GM12878 (cell line): ENCODE measurements around the gene UBE2J2. TPM values are rescaled to one million over a fixed set of nuclear protein-coding genes. Genes with fewer than 3 reads are reported as not detected.

Source experiments
- ATAC-seq: fragments of 200-7000 bp; cut with Tn5 transposase; 3 replicates; pipeline ENCODE4 v1.9.1; 2020; ENCODE audit warnings: mild to moderate bottlenecking, moderate library complexity
- BruUV-seq: library from RNA; stranded (reverse); fragments of 400-500 nt; replicated peaks from 2 replicates; lab custom pipeline; 2021; lab: Mats Ljungman, UMichigan
- CTCF ChIA-PET: fragments of 300-600 bp; sonication (Branson Sonifier 250); formaldehyde crosslinking; extraction: SDS; loops from one replicate; lab custom pipeline; 2021; ENCODE audit warnings: inconsistent platforms; lab: Yijun Ruan, JAX
- POLR2A ChIA-PET: fragments of 350-600 bp; formaldehyde crosslinking; extraction: SDS; loops from one replicate; lab custom pipeline; 2021; ENCODE audit warnings: inconsistent platforms; lab: Charles Lee
- RAD21 ChIA-PET: fragments of 300-600 bp; sonication (Branson Sonifier 250); formaldehyde crosslinking; loops from one replicate; lab custom pipeline; 2023; ENCODE audit warnings: antibody characterized with exemption; ENCODE audit not compliant: unreplicated experiment; lab: Charles Lee
- SMC1A ChIA-PET: fragments of 300-600 bp; sonication (Branson Sonifier 250); formaldehyde crosslinking; loops from one replicate; lab custom pipeline; 2023; ENCODE audit not compliant: unreplicated experiment, uncharacterized antibody; lab: Charles Lee
- DNase-seq: peaks from one replicate; pipeline ENCODE4 v3.0.0-alpha.2; 2011; ENCODE audit warnings: low read depth, low spot score
- FAIRE-seq: peaks from 3 replicates; lab custom pipeline; 2011; peaks lifted over from hg19 to GRCh38; lab: Jason Lieb, UNC
- H2AFZ ChIP-seq: 2 replicates; pipeline ENCODE4 v1.6.0; 2011; ENCODE audit warnings: low read depth, low read length, control low read depth; ENCODE audit not compliant: control insufficient read depth
- H3K27ac ChIP-seq: 2 replicates; pipeline ENCODE4 v1.5.1; 2011; ENCODE audit warnings: control low read depth; ENCODE audit not compliant: control insufficient read depth, insufficient read depth
- H3K27me3 ChIP-seq, 2 experiments: replicated peaks in 1 of 2; 2 replicates each; pipeline versions ENCODE4 v1.6.0 to v1.6.1; 2011; ENCODE audit warnings: low read length in 1 of 2; ENCODE audit not compliant: control insufficient read depth in 2 of 2, insufficient read depth in 2 of 2
- H3K36me3 ChIP-seq, 2 experiments: 2 replicates each; pipeline ENCODE4 v1.5.1; 2011; ENCODE audit warnings: low read length in 1 of 2; ENCODE audit not compliant: control insufficient read depth in 2 of 2, insufficient read depth in 2 of 2
- H3K4me1 ChIP-seq: 2 replicates; pipeline ENCODE4 v1.6.1; 2011; ENCODE audit warnings: mild to moderate bottlenecking, low read length, moderate library complexity, mixed read lengths; ENCODE audit not compliant: control insufficient read depth, insufficient read depth
- H3K4me2 ChIP-seq: 2 replicates; pipeline ENCODE4 v1.6.0; 2011; ENCODE audit warnings: control low read depth; ENCODE audit not compliant: control insufficient read depth, insufficient read depth
- H3K4me3 ChIP-seq: fragments of 200-600 bp; sonication (generic); 2 replicates; pipeline ENCODE4 v1.5.1; 2016
- H3K79me2 ChIP-seq: 2 replicates; pipeline ENCODE4 v1.6.0; 2011; ENCODE audit warnings: low read length; ENCODE audit not compliant: control insufficient read depth, insufficient read depth
- H3K9ac ChIP-seq: 2 replicates; pipeline ENCODE4 v1.8.0; 2011; ENCODE audit warnings: low read length, control low read depth, mixed read lengths; ENCODE audit not compliant: control insufficient read depth, insufficient read depth
- H3K9me3 ChIP-seq: replicated peaks from 3 replicates; pipeline ENCODE4 v1.5.1; 2011; ENCODE audit warnings: mild to moderate bottlenecking, low read length; ENCODE audit not compliant: control insufficient read depth, insufficient read depth
- H4K20me1 ChIP-seq: 2 replicates; pipeline ENCODE4 v1.6.0; 2011; ENCODE audit not compliant: control insufficient read depth, insufficient read depth
- BRCA1 ChIP-seq: IDR thresholded peaks from 2 replicates; pipeline ENCODE4 v1.6.1; 2011; ENCODE audit warnings: low read depth, low read length, improper control_type of control experiment
- EZH2 ChIP-seq: IDR thresholded peaks from 2 replicates; pipeline ENCODE4 v1.6.1; 2012; ENCODE audit warnings: low read depth, mild to moderate bottlenecking, control low read depth, inconsistent platforms, low read length, borderline replicate concordance; ENCODE audit not compliant: control insufficient read depth
- POU2F2 ChIP-seq: IDR thresholded peaks from 3 replicates; pipeline ENCODE4 v1.6.1; 2011; ENCODE audit warnings: low read depth, mild to moderate bottlenecking, low read length, borderline replicate concordance
- SUPT20H ChIP-seq: IDR thresholded peaks from 2 replicates; pipeline ENCODE4 v1.6.1; 2011; ENCODE audit warnings: low read depth, mild to moderate bottlenecking, low read length, moderate library complexity, borderline replicate concordance; ENCODE audit not compliant: control insufficient read depth
- TCF12 ChIP-seq: IDR thresholded peaks from 2 replicates; pipeline ENCODE4 v1.6.1; 2011; ENCODE audit warnings: low read depth, mild to moderate bottlenecking, low read length
- WRNIP1 ChIP-seq: IDR thresholded peaks from 2 replicates; pipeline ENCODE4 v1.6.1; 2011; ENCODE audit warnings: low read depth, low read length, improper control_type of control experiment, borderline replicate concordance
- WGBS: methylation state at CpG from one replicate; pipeline ENCODE4 v1.1.6; 2016; ENCODE audit warnings: low lambda C conversion rate; ENCODE audit not compliant: insufficient replicate concordance, insufficient coverage; ENCODE audit errors: missing lambda C conversion rate; 5-methylcytosine and 5-hydroxymethylcytosine counted together
- in situ Hi-C: fragments of 300-500 bp; cut with MboI; formaldehyde crosslinking; loops from 9 replicates; pipeline ENCODE4 v1.14.3; 2018; ENCODE audit warnings: mixed read lengths
- intact Hi-C: fragments of 100-400 bp; cut with micrococcal nuclease; formaldehyde crosslinking; loops from one replicate; pipeline ENCODE4 v1.14.2; 2022; ENCODE audit not compliant: unreplicated experiment
- polyA plus RNA-seq, 11 experiments: library from polyadenylated mRNA; depleted of rRNA in 4 of 11; unstranded in 6 of 11; stranded (reverse) in 5 of 11; fragments of >200 nt; fragmentation: Nextera tagmentation in 4 of 11; fragmentation: Illumina TruSeq in 1 of 11; extraction: Ambion mirVana in 4 of 11; extraction: Trizol in 1 of 11; gene quantifications; 1 replicate in 1 of 11; 2 replicates in 10 of 11; pipeline versions ENCODE4 v1.2.1 to v1.2.3, GENCODE V29; 2011 to 2016; ENCODE audit warnings: inconsistent platforms in 2 of 11, missing spikeins in 2 of 11, low read depth in 1 of 11
- total RNA-seq, 4 experiments: library from RNA; depleted of rRNA in 3 of 4; stranded (reverse); fragments of >200 nt in 3 of 4; fragmentation: Illumina TruSeq in 1 of 4; extraction: Trizol in 1 of 4; gene quantifications; 2 replicates each; pipeline versions ENCODE4 v1.2.1 to v1.2.3, GENCODE V29; 2013 to 2021
- TF ChIP-seq, protein P1 (sequence below): fragments of 450-650 bp; IDR thresholded peaks from 2 replicates; pipeline ENCODE4 v1.6.1; 2016; ENCODE audit warnings: mild to moderate bottlenecking
- TF ChIP-seq, protein P2 (sequence below): fragments of 450-650 bp; formaldehyde crosslinking; IDR thresholded peaks from 2 replicates; pipeline ENCODE4 v1.5.0; 2022; ENCODE audit warnings: mild to moderate bottlenecking, missing genetic modification characterization
- TF ChIP-seq, protein P3 (sequence below): fragments of 450-650 bp; IDR thresholded peaks from 2 replicates; pipeline ENCODE4 v1.6.1; 2017; ENCODE audit warnings: borderline replicate concordance
- TF ChIP-seq, protein P4 (sequence below): IDR thresholded peaks from 2 replicates; pipeline ENCODE4 v1.6.1; 2012; ENCODE audit warnings: low read length, inconsistent platforms
- TF ChIP-seq, protein P5 (sequence below): IDR thresholded peaks from 2 replicates; pipeline ENCODE4 v1.6.1; 2012; ENCODE audit warnings: mild to moderate bottlenecking, low read depth, low read length

The UBE2J2 gene
- total and polyA plus RNA-seq, 10 of the 15 experiments (the other 5 are each of a cell fraction or from before 2014, with no cell fraction given), result 0.72 to 70.5 (median 49.2) TPM

DNA sequence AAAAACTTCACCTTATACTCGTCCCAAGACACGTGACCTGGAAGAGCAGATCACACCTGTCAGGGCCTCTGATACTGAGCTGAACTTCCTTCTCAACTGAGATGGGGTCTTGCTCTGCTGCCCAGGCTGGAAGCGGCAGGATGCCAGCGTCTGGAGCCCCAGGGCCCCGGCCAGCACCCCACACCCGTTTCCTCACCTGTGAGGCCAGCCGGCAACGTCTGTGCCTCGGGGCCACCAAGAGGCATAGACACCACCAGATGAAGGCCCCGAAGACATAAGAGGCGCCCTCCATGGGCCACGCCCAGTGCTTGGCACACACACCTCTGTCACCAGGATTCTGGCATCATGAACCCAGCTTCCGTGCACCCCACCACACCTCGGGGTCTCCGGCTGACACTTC is 50.3 kb downstream of the UBE2J2 start:
- H3K9me3 ChIP-seq, result no peaks in the 10 kb centered on the region; the same call in 2 of the 3 replicates
- DNase-seq, result no peak
- BruUV-seq, result no TSS peak
- H3K27me3 ChIP-seq, result no peaks in the 10 kb centered on the region
- H3K36me3 ChIP-seq, result peaks cover 6 to 49% of the 10 kb centered on the region in 2 experiments; a peak in 3 of 4 replicates
- FAIRE-seq, result no peak
- in situ Hi-C loops, result no loop called here
- no peak overlapping the region for H2AFZ ChIP-seq
- H3K4me3 ChIP-seq, result no peak overlapping the region
- no peaks in the 10 kb centered on the region for H3K4me1 ChIP-seq
- H4K20me1 ChIP-seq, result no peaks in the 10 kb centered on the region
- no peak overlapping the region for H3K4me2 ChIP-seq
- 98% methylated on average over 15 of the region's 15 CpGs for WGBS
- no peak for ATAC-seq
- RAD21 ChIA-PET, result no interaction called here
- POLR2A ChIA-PET, result no interaction called here
- H3K27ac ChIP-seq, result no peak overlapping the region
- H3K79me2 ChIP-seq, result peaks cover 8% of the 10 kb centered on the region
- no peak overlapping the region for H3K9ac ChIP-seq
- SMC1A ChIA-PET, result no interaction called here
- intact Hi-C loops, result no loop called here
- CTCF ChIA-PET, result no interaction called here
- TF ChIP-seq, protein P1, sequence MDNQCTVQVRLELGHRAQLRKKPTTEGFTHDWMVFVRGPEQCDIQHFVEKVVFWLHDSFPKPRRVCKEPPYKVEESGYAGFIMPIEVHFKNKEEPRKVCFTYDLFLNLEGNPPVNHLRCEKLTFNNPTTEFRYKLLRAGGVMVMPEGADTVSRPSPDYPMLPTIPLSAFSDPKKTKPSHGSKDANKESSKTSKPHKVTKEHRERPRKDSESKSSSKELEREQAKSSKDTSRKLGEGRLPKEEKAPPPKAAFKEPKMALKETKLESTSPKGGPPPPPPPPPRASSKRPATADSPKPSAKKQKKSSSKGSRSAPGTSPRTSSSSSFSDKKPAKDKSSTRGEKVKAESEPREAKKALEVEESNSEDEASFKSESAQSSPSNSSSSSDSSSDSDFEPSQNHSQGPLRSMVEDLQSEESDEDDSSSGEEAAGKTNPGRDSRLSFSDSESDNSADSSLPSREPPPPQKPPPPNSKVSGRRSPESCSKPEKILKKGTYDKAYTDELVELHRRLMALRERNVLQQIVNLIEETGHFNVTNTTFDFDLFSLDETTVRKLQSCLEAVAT, result no peak
- TF ChIP-seq SUPT20H (no peak), BRCA1 (no peak), EZH2 (no peak), TCF12 (no peak), WRNIP1 (no peak), POU2F2 (no peak)
- TF ChIP-seq, protein P2, sequence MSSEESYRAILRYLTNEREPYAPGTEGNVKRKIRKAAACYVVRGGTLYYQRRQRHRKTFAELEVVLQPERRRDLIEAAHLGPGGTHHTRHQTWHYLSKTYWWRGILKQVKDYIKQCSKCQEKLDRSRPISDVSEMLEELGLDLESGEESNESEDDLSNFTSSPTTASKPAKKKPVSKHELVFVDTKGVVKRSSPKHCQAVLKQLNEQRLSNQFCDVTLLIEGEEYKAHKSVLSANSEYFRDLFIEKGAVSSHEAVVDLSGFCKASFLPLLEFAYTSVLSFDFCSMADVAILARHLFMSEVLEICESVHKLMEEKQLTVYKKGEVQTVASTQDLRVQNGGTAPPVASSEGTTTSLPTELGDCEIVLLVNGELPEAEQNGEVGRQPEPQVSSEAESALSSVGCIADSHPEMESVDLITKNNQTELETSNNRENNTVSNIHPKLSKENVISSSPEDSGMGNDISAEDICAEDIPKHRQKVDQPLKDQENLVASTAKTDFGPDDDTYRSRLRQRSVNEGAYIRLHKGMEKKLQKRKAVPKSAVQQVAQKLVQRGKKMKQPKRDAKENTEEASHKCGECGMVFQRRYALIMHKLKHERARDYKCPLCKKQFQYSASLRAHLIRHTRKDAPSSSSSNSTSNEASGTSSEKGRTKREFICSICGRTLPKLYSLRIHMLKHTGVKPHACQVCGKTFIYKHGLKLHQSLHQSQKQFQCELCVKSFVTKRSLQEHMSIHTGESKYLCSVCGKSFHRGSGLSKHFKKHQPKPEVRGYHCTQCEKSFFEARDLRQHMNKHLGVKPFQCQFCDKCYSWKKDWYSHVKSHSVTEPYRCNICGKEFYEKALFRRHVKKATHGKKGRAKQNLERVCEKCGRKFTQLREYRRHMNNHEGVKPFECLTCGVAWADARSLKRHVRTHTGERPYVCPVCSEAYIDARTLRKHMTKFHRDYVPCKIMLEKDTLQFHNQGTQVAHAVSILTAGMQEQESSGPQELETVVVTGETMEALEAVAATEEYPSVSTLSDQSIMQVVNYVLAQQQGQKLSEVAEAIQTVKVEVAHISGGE (CRISPR knock-in tag), result no peak
- TF ChIP-seq, protein P3, sequence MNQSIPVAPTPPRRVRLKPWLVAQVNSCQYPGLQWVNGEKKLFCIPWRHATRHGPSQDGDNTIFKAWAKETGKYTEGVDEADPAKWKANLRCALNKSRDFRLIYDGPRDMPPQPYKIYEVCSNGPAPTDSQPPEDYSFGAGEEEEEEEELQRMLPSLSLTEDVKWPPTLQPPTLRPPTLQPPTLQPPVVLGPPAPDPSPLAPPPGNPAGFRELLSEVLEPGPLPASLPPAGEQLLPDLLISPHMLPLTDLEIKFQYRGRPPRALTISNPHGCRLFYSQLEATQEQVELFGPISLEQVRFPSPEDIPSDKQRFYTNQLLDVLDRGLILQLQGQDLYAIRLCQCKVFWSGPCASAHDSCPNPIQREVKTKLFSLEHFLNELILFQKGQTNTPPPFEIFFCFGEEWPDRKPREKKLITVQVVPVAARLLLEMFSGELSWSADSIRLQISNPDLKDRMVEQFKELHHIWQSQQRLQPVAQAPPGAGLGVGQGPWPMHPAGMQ, result no peak
- TF ChIP-seq, protein P4, sequence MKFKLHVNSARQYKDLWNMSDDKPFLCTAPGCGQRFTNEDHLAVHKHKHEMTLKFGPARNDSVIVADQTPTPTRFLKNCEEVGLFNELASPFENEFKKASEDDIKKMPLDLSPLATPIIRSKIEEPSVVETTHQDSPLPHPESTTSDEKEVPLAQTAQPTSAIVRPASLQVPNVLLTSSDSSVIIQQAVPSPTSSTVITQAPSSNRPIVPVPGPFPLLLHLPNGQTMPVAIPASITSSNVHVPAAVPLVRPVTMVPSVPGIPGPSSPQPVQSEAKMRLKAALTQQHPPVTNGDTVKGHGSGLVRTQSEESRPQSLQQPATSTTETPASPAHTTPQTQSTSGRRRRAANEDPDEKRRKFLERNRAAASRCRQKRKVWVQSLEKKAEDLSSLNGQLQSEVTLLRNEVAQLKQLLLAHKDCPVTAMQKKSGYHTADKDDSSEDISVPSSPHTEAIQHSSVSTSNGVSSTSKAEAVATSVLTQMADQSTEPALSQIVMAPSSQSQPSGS, result no peak
- TF ChIP-seq, protein P5, sequence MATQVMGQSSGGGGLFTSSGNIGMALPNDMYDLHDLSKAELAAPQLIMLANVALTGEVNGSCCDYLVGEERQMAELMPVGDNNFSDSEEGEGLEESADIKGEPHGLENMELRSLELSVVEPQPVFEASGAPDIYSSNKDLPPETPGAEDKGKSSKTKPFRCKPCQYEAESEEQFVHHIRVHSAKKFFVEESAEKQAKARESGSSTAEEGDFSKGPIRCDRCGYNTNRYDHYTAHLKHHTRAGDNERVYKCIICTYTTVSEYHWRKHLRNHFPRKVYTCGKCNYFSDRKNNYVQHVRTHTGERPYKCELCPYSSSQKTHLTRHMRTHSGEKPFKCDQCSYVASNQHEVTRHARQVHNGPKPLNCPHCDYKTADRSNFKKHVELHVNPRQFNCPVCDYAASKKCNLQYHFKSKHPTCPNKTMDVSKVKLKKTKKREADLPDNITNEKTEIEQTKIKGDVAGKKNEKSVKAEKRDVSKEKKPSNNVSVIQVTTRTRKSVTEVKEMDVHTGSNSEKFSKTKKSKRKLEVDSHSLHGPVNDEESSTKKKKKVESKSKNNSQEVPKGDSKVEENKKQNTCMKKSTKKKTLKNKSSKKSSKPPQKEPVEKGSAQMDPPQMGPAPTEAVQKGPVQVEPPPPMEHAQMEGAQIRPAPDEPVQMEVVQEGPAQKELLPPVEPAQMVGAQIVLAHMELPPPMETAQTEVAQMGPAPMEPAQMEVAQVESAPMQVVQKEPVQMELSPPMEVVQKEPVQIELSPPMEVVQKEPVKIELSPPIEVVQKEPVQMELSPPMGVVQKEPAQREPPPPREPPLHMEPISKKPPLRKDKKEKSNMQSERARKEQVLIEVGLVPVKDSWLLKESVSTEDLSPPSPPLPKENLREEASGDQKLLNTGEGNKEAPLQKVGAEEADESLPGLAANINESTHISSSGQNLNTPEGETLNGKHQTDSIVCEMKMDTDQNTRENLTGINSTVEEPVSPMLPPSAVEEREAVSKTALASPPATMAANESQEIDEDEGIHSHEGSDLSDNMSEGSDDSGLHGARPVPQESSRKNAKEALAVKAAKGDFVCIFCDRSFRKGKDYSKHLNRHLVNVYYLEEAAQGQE, result no peak
